ENCODE measurements around the gene ZNF627.
A peak's percentile ranks its signal among the peaks of the same experiment; 100 is the strongest.
"Not testable (repeated sequence)": the region's sequence is repeated elsewhere in the genome, so short reads cannot be mapped to it uniquely, and the experiment has no call there.

Gene ZNF627

GRCh38 chr19:11560404-11561051 is 36.8 kb upstream of the ZNF627 start:
- ChIA-PET CTCF (interaction anchor here (0.6 to 7.0 kb wide), 17 partner anchors 9 to 140 kb away, joined by 3 to 123 read pairs (median 5); partner anchors contain the start of genes ACP5 and CNN1), POLR2A (no interaction called here)
- TF ChIP-seq CTCF (IDR thresholded peaks at IDR 0.05; ENCODE audit: insufficient read depth, low read length, missing control alignments), result peak; percentile 57
- DNase-seq (ENCODE audit: low read depth, low spot score), result no peak
- no peak overlapping the region for H3K4me3 ChIP-seq (ENCODE audit: low read depth, low read length)

DNA sequence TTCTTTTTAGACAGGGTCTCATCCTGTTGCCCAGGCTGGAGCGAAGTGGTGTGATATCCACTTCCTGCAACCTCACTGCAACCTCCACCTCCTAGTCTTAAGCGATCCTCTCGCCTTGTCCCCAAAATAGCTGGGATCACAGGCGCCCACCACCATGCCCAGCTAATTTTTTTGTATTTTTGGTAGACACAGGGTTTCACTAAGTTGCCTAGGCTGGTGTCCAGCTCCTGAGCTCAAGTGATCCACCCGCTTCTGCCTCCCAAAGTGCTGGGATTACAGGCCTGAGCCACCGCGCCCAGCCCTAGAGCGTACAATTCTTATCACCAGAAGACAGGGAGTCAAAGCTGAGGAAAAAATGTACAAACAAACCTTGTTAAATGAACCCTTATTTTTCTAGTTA is 33.8 kb upstream of the ZNF627 start:
- no peak for DNase-seq (ENCODE audit: low read depth, low spot score)
- H3K4me3 ChIP-seq (ENCODE audit: low read depth, low read length), result no peak overlapping the region
- POLR2A ChIA-PET, result no interaction called here
- CTCF ChIA-PET, result interaction anchor here (0.8 to 7.0 kb wide), 2 partner anchors 17 to 27 kb away, joined by 3 to 123 read pairs; partner anchors contain the start of gene ACP5
- no peak for TF ChIP-seq CTCF (IDR thresholded peaks at IDR 0.05; ENCODE audit: insufficient read depth, low read length, missing control alignments)

DNA sequence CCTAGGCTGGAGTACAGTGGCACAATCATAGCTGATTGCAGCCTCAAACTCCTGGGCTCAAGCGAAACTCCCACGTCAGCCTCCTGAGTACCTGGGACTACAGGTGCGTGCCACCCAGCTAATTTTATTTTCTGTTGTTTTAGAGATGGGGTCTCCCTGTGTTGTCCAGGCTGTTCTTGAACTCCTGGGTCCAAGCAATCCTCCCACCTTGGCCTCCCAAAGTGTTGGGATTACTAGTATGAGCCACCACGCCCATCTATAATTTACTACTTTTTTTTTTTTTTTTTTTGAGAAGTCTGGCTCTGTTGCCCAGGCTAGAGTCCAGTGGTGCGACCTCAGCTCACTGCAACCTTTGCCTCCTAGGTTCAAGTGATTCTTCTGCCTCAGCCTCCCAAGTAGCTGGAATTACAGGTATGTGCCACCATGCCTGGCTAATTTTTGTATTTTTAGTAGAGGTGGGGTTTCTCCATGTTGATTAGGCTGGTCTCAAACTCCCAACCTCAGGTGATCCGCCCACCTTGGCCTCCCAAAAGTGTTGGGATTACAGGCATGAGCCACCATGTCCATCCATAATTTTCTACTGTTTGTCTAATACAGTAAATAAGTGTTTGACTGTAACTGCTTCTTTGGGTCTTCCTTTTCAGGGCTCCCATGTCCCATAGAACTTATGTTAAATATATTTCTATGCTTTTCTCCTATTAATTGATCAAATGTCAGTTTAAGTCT is 33.0 kb upstream of the ZNF627 start:
- CTCF ChIA-PET, result interaction anchor here (0.8 to 7.0 kb wide), 2 partner anchors 16 to 28 kb away, joined by 3 to 123 read pairs; partner anchors contain the start of gene ACP5
- H3K4me3 ChIP-seq (ENCODE audit: low read depth, low read length); DNase-seq (ENCODE audit: low read depth, low spot score); POLR2A ChIA-PET: not testable (repeated sequence)

- DNase-seq (ENCODE audit: low read depth, low spot score); CTCF ChIA-PET; H3K4me3 ChIP-seq (ENCODE audit: low read depth, low read length); POLR2A ChIA-PET: not testable (repeated sequence)
Measured at GRCh38 chr19:11565649-11565980, 31.7 kb upstream of the ZNF627 start.

DNA sequence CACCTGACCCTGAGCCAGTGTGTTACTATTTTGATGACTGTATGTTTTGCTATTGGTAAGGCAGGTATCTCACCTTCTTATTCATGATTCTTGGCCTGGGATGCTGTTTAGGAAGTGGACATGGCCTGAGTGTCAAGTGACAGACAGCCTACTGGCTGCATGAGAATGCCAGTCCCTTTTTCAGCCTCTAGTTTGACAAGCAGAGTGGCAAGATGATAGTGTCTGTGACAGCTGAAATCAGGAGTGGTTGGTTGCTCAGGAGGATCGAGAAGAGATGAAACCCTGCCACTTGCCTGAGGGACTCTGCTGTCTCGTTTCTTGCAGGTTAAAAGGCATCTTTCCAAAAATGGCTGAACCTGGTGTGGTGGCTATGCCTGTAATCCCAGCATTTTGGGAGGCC is 31.1 kb upstream of the ZNF627 start:
- no peak overlapping the region for H3K4me3 ChIP-seq (ENCODE audit: low read depth, low read length)
- no peak for DNase-seq (ENCODE audit: low read depth, low spot score)
- TF ChIP-seq CTCF (IDR thresholded peaks at IDR 0.05; ENCODE audit: insufficient read depth, low read length, missing control alignments), result no peak
- CTCF ChIA-PET, result no interaction called here
- POLR2A ChIA-PET, result no interaction called here

- no peak overlapping the region for H3K4me3 ChIP-seq (ENCODE audit: low read depth, low read length)
- CTCF ChIA-PET, result interaction anchor here (2.4 kb wide), 1 partner anchor 10 kb away, joined by 12 read pairs; no protein-coding TSS in a partner anchor
- no peak for TF ChIP-seq CTCF (IDR thresholded peaks at IDR 0.05; ENCODE audit: insufficient read depth, low read length, missing control alignments)
- POLR2A ChIA-PET, result no interaction called here
- no peak for DNase-seq (ENCODE audit: low read depth, low spot score)
Measured at GRCh38 chr19:11570039-11570462, 27.2 kb upstream of the ZNF627 start.

- H3K4me3 ChIP-seq (ENCODE audit: low read depth, low read length); DNase-seq (ENCODE audit: low read depth, low spot score); POLR2A ChIA-PET: not testable (repeated sequence)
- CTCF ChIA-PET, result interaction anchor here (1.4 to 14.8 kb wide), 2 partner anchors 12 to 37 kb away, joined by 3 to 123 read pairs; partner anchors contain the start of gene ELOF1
Measured at GRCh38 chr19:11573354-11573753, 23.9 kb upstream of the ZNF627 start.

- CTCF ChIA-PET, result interaction anchor here (1.5 to 14.8 kb wide), 2 partner anchors 13 to 16 kb away, joined by 4 to 123 read pairs; partner anchors contain the start of gene ELOF1
- DNase-seq (ENCODE audit: low read depth, low spot score); H3K4me3 ChIP-seq (ENCODE audit: low read depth, low read length); POLR2A ChIA-PET: not testable (repeated sequence)
Measured at GRCh38 chr19:11573763-11574162, 23.5 kb upstream of the ZNF627 start.

Measured in AG04449 (cell line).